Sigmoid colon (tissue), 4 donors: ENCODE results near the gene LAGE3.

Source experiments
- CTCF ChIP-seq, 4 experiments: fragments of 450-650 bp in 3 of 4; fragments of 200-600 bp in 1 of 4; IDR thresholded peaks; one replicate each; pipeline ENCODE4 v1.5.1; 2016 to 2019; ENCODE audit warnings: antibody characterized with exemption in 4 of 4, mild to moderate bottlenecking in 3 of 4, moderate library complexity in 2 of 4
- EP300 ChIP-seq, 4 donors: sonication (generic); formaldehyde crosslinking; IDR thresholded peaks; one replicate each; pipeline ENCODE4 v1.6.1; 2017; ENCODE audit warnings: antibody characterized with exemption in 4 of 4
- POLR2A ChIP-seq, 2 donors: fragments of 450-650 bp; IDR thresholded peaks; one replicate each; pipeline ENCODE4 v1.6.1; 2016; ENCODE audit warnings: antibody characterized with exemption in 2 of 2, mild to moderate bottlenecking in 2 of 2, moderate library complexity in 2 of 2
- POLR2AphosphoS5 ChIP-seq, 4 donors: sonication (generic); formaldehyde crosslinking; IDR thresholded peaks; one replicate each; pipeline ENCODE4 v1.6.1; 2017; ENCODE audit warnings: antibody characterized with exemption in 4 of 4

GRCh38 chrX:154477891-154478477 is 1.1 kb downstream of the LAGE3 start:
- no peak for TF ChIP-seq CTCF (IDR thresholded peaks at IDR 0.05)
- TF ChIP-seq POLR2A (IDR thresholded peaks at IDR 0.05), result no peak
- no peak for TF ChIP-seq POLR2AphosphoS5 (IDR thresholded peaks at IDR 0.05)
- no peak for TF ChIP-seq EP300 (IDR thresholded peaks at IDR 0.05)
